ENCODE results near the gene CAPN14. TPM values are rescaled to one million over a fixed set of nuclear protein-coding genes. Genes with fewer than 3 reads are reported as not detected.

CAPN14 gene
- total RNA-seq, 4 donors from 2014 or later, result 0.14 to 0.16 TPM; not detected in 2

DNA sequence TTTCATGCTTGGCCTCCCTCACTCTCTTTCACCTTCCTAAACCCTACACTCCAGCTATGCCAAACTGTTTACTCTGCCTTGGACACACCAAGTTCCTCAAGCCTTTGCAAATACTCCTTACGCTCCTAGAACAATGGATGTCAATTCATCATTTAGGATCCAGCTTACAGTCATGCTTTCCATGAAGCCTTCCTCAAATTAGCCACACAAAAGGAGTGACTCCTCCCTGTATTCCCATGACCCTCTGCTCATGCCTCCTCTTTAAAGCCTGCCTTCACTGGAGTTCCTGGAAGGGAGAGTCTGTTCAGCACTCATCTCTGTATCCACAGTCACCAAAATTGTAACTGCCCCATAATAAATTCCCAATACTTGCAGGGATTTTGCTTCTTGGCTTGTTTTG, 15.9 kb upstream of the CAPN14 start:
- no peaks in the 10 kb centered on the region for H3K9me3 ChIP-seq
- no peak for DNase-seq
- peak overlapping the region in 1 of 4 donors; percentile 58 for H3K4me3 ChIP-seq
- WGBS, 2 donors (ENCODE audit: low coverage in 1 of 2), result 90 to 100% methylated on average over 1 of the region's 1 CpG
- peaks cover 0 to 21% (median 6%) of the 10 kb centered on the region in 4 donors for H3K4me1 ChIP-seq
- H3K27ac ChIP-seq, result no peak overlapping the region
- TF ChIP-seq, protein P1, sequence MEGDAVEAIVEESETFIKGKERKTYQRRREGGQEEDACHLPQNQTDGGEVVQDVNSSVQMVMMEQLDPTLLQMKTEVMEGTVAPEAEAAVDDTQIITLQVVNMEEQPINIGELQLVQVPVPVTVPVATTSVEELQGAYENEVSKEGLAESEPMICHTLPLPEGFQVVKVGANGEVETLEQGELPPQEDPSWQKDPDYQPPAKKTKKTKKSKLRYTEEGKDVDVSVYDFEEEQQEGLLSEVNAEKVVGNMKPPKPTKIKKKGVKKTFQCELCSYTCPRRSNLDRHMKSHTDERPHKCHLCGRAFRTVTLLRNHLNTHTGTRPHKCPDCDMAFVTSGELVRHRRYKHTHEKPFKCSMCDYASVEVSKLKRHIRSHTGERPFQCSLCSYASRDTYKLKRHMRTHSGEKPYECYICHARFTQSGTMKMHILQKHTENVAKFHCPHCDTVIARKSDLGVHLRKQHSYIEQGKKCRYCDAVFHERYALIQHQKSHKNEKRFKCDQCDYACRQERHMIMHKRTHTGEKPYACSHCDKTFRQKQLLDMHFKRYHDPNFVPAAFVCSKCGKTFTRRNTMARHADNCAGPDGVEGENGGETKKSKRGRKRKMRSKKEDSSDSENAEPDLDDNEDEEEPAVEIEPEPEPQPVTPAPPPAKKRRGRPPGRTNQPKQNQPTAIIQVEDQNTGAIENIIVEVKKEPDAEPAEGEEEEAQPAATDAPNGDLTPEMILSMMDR (IDR thresholded peaks at IDR 0.05), result no peak
- TF ChIP-seq EP300 (IDR thresholded peaks at IDR 0.05; ENCODE audit: low read depth), result no peak
- TF ChIP-seq POLR2A (IDR thresholded peaks at IDR 0.05), result no peak
- no peak for TF ChIP-seq POLR2AphosphoS5 (IDR thresholded peaks at IDR 0.05)
- in situ Hi-C loops (cut with MboI; ENCODE audit: low pct_ligation_motif_present in 1 of 4, low pct_unique_long_range_greater_than_20kb in 1 of 4, low sequenced_read_pairs in 3 of 4) (loop anchor here in 1 of 4 donors (10.0 kb wide), 1 partner anchor 102 kb away; no protein-coding TSS in a partner anchor), intact Hi-C loops (cut with DNase I; ENCODE audit: low total_unique reads) (loop anchor here (10.0 kb wide), 1 partner anchor 102 kb away; no protein-coding TSS in a partner anchor)
- H3K36me3 ChIP-seq, result no peaks in the 10 kb centered on the region
- peaks cover 4% of the 10 kb centered on the region for H3K27me3 ChIP-seq

DNA sequence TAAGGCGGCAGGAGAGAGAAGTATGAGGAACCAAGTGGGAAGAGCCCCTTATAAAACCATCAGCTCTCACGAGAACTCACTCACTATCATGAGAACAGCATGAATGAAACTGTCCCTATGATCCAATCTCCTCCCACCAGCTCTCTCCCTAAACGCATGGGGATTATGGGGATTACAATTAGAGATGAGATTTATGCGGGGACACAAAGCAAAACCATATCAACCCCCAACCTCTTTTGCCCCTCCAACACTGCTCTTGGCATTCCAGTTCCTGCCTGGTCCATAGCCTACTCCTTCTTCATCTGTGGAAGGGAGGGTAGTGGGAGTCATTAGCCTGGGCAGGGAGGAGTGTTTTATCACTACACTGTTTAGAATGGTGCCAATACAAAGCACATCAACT, 15.3 kb upstream of the CAPN14 start:
- intact Hi-C loops (cut with DNase I; ENCODE audit: low total_unique reads), result loop anchor here (10.0 kb wide), 1 partner anchor 102 kb away; no protein-coding TSS in a partner anchor
- in situ Hi-C loops (cut with MboI; ENCODE audit: low pct_ligation_motif_present in 1 of 4, low pct_unique_long_range_greater_than_20kb in 1 of 4, low sequenced_read_pairs in 3 of 4), result loop anchor here in 1 of 4 donors (10.0 kb wide), 1 partner anchor 102 kb away; no protein-coding TSS in a partner anchor
- H3K27me3 ChIP-seq, result peaks cover 4% of the 10 kb centered on the region

DNA sequence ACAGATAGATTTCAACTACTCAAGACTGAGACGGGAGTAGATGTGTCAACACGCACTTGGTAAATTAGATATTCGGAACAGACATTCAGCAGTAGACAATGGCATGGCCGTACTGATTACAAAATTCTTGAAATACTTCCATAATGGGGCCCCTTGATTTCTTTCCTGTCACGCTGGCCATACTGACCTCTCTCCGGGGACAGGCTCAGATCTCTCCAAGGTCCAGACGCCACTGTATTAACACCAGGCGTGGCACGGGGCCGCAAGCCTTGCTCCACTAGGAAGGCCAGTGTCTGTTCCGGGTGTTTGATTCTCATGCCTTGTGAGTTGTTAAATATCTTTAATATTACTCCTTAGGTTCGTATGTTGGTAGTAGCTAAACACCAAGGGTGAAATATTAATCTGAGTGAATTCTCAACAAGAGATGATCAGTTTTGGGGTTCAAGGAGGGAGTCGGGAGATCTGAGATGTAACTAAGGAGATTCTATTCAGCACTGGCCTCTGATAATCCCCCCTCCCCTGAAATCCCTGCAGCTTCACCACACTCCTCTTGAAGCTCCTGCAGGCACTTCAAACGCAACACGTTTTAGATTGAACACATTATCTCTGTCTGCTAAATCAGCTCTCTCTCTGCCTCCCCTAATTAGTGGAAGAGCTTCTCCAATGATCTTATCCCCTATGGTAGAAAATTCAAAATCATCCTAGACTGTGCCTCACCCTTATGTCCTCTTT, 14.4 kb upstream of the CAPN14 start:
- H3K4me3 ChIP-seq, result no peak overlapping the region
- H3K27ac ChIP-seq, result no peak overlapping the region
- H3K9me3 ChIP-seq, result no peaks in the 10 kb centered on the region
- intact Hi-C loops (cut with DNase I; ENCODE audit: low total_unique reads) (loop anchor here (10.0 kb wide), 1 partner anchor 103 kb away; no protein-coding TSS in a partner anchor), in situ Hi-C loops (cut with MboI; ENCODE audit: low pct_ligation_motif_present in 1 of 4, low pct_unique_long_range_greater_than_20kb in 1 of 4, low sequenced_read_pairs in 3 of 4) (loop anchor here in 1 of 4 donors (10.0 kb wide), 1 partner anchor 103 kb away; no protein-coding TSS in a partner anchor)
- peaks cover 4% of the 10 kb centered on the region for H3K27me3 ChIP-seq
- H3K4me1 ChIP-seq, result peaks cover 0 to 21% (median 6%) of the 10 kb centered on the region in 4 donors
- H3K36me3 ChIP-seq, result no peaks in the 10 kb centered on the region
- DNase-seq, result no peak
- 77 to 90% methylated on average over 8 to 15 of the region's 15 CpGs for WGBS, 2 donors (ENCODE audit: low coverage in 1 of 2)
- no peak for TF ChIP-seq POLR2A (IDR thresholded peaks at IDR 0.05)
- no peak for TF ChIP-seq POLR2AphosphoS5 (IDR thresholded peaks at IDR 0.05)
- TF ChIP-seq EP300 (IDR thresholded peaks at IDR 0.05; ENCODE audit: low read depth), result no peak
- TF ChIP-seq, protein P1 (IDR thresholded peaks at IDR 0.05), result no peak

More for the DNA sequence above, 15.3 kb upstream of the CAPN14 start:
- Histone ChIP-seq H3K9me3 (no peaks in the 10 kb centered on the region), H3K4me1 (peaks cover 0 to 21% (median 6%) of the 10 kb centered on the region in 4 donors), H3K27ac (no peak overlapping the region), H3K4me3 (no peak overlapping the region), H3K36me3 (no peaks in the 10 kb centered on the region)
- no peak for TF ChIP-seq POLR2A (IDR thresholded peaks at IDR 0.05)
- TF ChIP-seq, protein P1 (IDR thresholded peaks at IDR 0.05), result no peak
- TF ChIP-seq EP300 (IDR thresholded peaks at IDR 0.05; ENCODE audit: low read depth), result no peak
- no peak for TF ChIP-seq POLR2AphosphoS5 (IDR thresholded peaks at IDR 0.05)
- no peak for DNase-seq
- WGBS, 2 donors (ENCODE audit: low coverage in 1 of 2), result 83 to 89% methylated on average over 1 to 4 of the region's 4 CpGs

DNA sequence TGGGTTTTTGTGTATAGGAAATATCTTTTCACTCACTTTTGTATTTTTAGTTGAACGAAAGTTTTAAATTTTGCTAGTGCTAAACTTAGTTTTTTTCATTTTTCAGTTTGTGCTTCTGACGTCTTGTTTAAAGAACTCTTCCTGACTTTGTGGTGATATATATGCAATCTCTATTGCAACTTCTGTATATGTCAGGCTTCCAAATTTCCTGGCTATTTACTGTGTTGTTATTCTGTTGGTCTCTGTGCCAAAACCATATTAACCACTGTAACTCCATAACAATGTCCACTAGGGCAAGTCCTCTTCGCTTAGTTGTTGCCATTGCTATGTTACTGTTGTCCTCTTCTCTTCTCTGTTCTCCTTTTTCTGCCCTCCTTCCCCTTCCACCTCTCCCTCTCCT, 13.4 kb upstream of the CAPN14 start:
- Histone ChIP-seq H3K27me3 (peaks cover 5% of the 10 kb centered on the region), H3K27ac (no peak overlapping the region), H3K4me3 (no peak overlapping the region), H3K9me3 (no peaks in the 10 kb centered on the region), H3K4me1 (peaks cover 0 to 21% (median 6%) of the 10 kb centered on the region in 4 donors), H3K36me3 (no peaks in the 10 kb centered on the region)
- no peak for DNase-seq
- intact Hi-C loops (cut with DNase I; ENCODE audit: low total_unique reads) (loop anchor here (10.0 kb wide), 1 partner anchor 104 kb away; no protein-coding TSS in a partner anchor), in situ Hi-C loops (cut with MboI; ENCODE audit: low pct_ligation_motif_present in 1 of 4, low pct_unique_long_range_greater_than_20kb in 1 of 4, low sequenced_read_pairs in 3 of 4) (loop anchor here in 1 of 4 donors (10.0 kb wide), 1 partner anchor 104 kb away; no protein-coding TSS in a partner anchor)
- TF ChIP-seq POLR2AphosphoS5 (IDR thresholded peaks at IDR 0.05), result no peak
- 64% methylated on average over 3 of the region's 3 CpGs for WGBS, 2 donors (ENCODE audit: low coverage in 1 of 2)

Measured in transverse colon (tissue), 4 donors.